Measurements from ENCODE around the gene S100A9.

DNA sequence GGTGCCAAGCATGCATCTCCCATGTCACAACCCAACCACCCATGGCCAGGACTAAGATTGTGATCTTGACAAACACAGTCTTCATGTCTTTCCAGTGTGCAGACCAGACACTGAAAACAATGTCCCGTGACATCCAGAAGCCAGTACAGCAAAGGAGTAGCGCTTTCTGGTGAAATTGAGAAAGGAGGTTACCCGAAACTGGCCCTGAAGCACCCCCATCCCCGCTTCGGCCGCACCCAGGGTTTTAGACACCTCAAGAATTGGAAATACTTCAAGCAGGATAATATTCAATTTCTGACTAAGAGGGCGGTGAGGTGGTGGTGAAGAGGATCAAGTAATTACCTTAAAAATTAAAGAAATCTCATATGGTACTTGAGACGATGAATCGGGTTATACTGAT is 43.8 kb downstream of the S100A9 start:
- TF ChIP-seq, protein P1, sequence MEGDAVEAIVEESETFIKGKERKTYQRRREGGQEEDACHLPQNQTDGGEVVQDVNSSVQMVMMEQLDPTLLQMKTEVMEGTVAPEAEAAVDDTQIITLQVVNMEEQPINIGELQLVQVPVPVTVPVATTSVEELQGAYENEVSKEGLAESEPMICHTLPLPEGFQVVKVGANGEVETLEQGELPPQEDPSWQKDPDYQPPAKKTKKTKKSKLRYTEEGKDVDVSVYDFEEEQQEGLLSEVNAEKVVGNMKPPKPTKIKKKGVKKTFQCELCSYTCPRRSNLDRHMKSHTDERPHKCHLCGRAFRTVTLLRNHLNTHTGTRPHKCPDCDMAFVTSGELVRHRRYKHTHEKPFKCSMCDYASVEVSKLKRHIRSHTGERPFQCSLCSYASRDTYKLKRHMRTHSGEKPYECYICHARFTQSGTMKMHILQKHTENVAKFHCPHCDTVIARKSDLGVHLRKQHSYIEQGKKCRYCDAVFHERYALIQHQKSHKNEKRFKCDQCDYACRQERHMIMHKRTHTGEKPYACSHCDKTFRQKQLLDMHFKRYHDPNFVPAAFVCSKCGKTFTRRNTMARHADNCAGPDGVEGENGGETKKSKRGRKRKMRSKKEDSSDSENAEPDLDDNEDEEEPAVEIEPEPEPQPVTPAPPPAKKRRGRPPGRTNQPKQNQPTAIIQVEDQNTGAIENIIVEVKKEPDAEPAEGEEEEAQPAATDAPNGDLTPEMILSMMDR (IDR thresholded peaks at IDR 0.05; ENCODE audit: low read depth, low read length, missing input control), result no peak
- TF ChIP-seq TAF1 (conservative IDR thresholded peaks at IDR 0.05), result no peak
- TF ChIP-seq EGR1 (IDR thresholded peaks at IDR 0.05; ENCODE audit: low read depth in 2 of 2), result no peak
- TF ChIP-seq, protein P2, sequence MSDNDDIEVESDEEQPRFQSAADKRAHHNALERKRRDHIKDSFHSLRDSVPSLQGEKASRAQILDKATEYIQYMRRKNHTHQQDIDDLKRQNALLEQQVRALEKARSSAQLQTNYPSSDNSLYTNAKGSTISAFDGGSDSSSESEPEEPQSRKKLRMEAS (IDR thresholded peaks at IDR 0.05), result no peak
- no peak for TF ChIP-seq GABPA (IDR thresholded peaks at IDR 0.05 in 1 of 2, conservative IDR thresholded peaks at IDR 0.05 in 1 of 2)
- no peak for TF ChIP-seq ATF3 (IDR thresholded peaks at IDR 0.05)
- TF ChIP-seq YY1 (IDR thresholded peaks at IDR 0.05), result no peak
- no peak for TF ChIP-seq JUND (IDR thresholded peaks at IDR 0.05)
- TF ChIP-seq HNF4G (IDR thresholded peaks at IDR 0.05), result no peak
- no peak for TF ChIP-seq SP1 (IDR thresholded peaks at IDR 0.05)
- no peak for TF ChIP-seq FOXA1 (IDR thresholded peaks at IDR 0.05)
